HL-60 (cell line): Measurements from ENCODE around the gene C16orf86.

Experiments
- POLR2AphosphoS5 ChIP-seq: IDR thresholded peaks from 2 replicates; pipeline ENCODE4 v1.6.1; 2012; ENCODE audit warnings: low read depth
- TF ChIP-seq, protein P1 (sequence below): IDR thresholded peaks from one replicate; pipeline ENCODE4 v1.5.1; 2011; ENCODE audit warnings: low read length, control low read depth, inconsistent platforms; ENCODE audit not compliant: insufficient read depth

DNA sequence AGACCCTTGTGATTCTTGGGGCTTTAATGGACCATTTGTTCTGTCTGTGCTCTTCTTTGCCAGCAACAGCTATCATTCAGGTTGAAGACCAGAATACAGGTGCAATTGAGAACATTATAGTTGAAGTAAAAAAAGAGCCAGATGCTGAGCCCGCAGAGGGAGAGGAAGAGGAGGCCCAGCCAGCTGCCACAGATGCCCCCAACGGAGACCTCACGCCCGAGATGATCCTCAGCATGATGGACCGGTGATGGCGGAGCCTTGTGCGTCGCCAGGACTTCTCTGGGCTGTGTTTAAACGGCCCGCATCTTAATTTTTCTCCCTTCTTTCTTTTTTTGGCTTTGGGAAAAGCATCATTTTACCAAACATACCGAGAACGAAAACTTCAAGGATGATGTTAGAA, 29.0 kb upstream of the C16orf86 start:
- TF ChIP-seq, protein P1, sequence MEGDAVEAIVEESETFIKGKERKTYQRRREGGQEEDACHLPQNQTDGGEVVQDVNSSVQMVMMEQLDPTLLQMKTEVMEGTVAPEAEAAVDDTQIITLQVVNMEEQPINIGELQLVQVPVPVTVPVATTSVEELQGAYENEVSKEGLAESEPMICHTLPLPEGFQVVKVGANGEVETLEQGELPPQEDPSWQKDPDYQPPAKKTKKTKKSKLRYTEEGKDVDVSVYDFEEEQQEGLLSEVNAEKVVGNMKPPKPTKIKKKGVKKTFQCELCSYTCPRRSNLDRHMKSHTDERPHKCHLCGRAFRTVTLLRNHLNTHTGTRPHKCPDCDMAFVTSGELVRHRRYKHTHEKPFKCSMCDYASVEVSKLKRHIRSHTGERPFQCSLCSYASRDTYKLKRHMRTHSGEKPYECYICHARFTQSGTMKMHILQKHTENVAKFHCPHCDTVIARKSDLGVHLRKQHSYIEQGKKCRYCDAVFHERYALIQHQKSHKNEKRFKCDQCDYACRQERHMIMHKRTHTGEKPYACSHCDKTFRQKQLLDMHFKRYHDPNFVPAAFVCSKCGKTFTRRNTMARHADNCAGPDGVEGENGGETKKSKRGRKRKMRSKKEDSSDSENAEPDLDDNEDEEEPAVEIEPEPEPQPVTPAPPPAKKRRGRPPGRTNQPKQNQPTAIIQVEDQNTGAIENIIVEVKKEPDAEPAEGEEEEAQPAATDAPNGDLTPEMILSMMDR = no peak
- no peak for TF ChIP-seq POLR2AphosphoS5
